ENCODE data around the gene GREB1L.
"Not testable (repeated sequence)": the region's sequence is repeated elsewhere in the genome, so short reads cannot be mapped to it uniquely, and the experiment has no call there.

The GREB1L gene

DNA sequence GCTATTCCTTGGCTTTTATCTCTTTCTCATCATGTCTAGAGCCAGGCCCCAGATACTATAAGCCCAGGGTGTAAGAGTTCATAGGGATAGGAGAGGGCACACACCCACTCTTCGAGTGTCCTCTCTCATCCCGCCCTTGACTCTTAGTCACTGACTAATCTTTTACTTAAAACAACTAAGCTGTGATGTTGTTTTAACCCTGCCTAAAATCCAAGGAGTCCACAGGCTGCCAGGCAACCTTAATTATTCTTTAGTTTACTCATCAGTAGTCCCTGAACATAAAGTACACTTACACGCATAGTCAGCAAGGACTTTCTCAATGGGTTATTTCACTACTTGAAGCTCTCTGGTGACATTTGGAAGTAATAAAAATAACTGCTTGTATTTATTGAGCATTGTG lies 28.4 kb downstream of the GREB1L start:
- TF ChIP-seq, protein P1, sequence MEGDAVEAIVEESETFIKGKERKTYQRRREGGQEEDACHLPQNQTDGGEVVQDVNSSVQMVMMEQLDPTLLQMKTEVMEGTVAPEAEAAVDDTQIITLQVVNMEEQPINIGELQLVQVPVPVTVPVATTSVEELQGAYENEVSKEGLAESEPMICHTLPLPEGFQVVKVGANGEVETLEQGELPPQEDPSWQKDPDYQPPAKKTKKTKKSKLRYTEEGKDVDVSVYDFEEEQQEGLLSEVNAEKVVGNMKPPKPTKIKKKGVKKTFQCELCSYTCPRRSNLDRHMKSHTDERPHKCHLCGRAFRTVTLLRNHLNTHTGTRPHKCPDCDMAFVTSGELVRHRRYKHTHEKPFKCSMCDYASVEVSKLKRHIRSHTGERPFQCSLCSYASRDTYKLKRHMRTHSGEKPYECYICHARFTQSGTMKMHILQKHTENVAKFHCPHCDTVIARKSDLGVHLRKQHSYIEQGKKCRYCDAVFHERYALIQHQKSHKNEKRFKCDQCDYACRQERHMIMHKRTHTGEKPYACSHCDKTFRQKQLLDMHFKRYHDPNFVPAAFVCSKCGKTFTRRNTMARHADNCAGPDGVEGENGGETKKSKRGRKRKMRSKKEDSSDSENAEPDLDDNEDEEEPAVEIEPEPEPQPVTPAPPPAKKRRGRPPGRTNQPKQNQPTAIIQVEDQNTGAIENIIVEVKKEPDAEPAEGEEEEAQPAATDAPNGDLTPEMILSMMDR (IDR thresholded peaks at IDR 0.05; ENCODE audit: low read depth, low read length), result no peak
- no peak overlapping the region for H3K4me3 ChIP-seq (replicated peaks in 1 of 2; ENCODE audit: low read depth in 2 of 2, low read length in 2 of 2)
- DNase-seq (ENCODE audit: low read depth in 2 of 2), result peak; percentile 20 to 91

DNA sequence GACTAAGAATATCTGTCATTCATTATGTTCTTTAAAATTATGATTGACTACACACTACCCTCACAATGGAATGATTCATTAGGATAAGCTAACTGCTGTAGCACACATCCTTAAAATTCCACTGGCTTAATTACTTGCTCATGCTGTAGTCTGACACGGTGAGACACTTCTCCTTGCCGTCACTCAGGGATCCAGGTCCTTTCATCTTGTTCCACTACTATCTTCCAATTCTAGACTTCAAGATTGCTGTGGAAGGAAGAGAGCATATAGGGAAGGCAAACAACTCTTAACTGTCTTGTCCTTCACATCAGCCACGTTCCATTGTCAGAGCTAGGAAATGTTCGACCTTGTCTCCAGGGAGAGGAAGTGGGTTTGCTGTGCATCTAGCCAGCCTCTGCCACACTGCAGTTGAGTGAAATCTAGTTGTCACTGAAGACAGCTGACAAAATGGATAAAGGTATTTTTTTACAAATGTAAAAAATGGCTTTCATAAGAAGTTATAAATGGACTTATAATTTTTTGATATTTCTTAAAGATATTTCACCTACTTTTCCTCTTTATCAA lies 30.1 kb downstream of the GREB1L start:
- no peak overlapping the region for H3K4me3 ChIP-seq (replicated peaks in 1 of 2; ENCODE audit: low read depth in 2 of 2, low read length in 2 of 2)
- TF ChIP-seq, protein P1 (IDR thresholded peaks at IDR 0.05; ENCODE audit: low read depth, low read length), result no peak
- DNase-seq (ENCODE audit: low read depth in 2 of 2), result peak in 1 of 2 donors; percentile 30

DNA sequence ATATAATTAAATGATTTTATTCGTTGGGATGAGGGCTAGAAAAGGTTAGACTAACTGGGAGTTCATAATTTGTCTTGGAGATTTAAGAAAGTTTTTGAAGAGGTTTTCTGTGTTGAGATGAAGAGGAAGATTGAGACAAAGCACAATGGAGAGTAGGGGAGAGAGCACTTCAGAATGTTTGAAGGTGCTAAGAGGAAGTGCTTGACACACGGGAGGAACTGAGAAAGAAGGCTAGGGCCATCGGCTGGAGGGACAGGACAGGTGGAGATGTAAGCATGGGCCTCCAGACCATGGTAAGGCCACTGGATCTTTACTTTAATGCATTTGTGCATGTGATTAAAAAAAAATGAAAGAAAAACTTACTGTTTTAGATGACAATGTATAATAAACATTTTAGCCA lies 31.5 kb downstream of the GREB1L start:
- TF ChIP-seq, protein P1 (IDR thresholded peaks at IDR 0.05; ENCODE audit: low read depth, low read length), result no peak
- no peak for DNase-seq (ENCODE audit: low read depth in 2 of 2)
- no peak overlapping the region for H3K4me3 ChIP-seq (replicated peaks in 1 of 2; ENCODE audit: low read depth in 2 of 2, low read length in 2 of 2)

DNA sequence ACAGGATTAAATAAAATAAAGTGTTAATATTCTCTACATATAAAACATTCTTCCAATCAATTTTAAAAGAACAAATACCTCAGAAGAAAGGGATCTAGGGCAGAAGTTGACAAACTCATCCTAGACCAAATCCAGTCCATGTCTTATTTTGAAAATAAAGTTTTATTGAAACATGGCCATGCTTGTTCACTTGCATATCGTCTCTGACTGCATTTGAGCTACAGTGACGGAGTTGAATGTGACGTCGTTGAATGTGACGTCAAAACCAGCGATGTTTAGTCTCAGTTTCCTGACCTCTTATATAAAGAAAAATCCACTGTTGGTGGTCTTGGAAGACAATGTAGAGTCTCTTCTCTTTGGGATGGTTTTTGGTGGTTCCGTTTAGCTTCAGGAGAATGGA lies 33.6 kb downstream of the GREB1L start:
- TF ChIP-seq, protein P1 (IDR thresholded peaks at IDR 0.05; ENCODE audit: low read depth, low read length), result no peak
- DNase-seq (ENCODE audit: low read depth in 2 of 2), result no peak
- H3K4me3 ChIP-seq (replicated peaks in 1 of 2; ENCODE audit: low read depth in 2 of 2, low read length in 2 of 2), result no peak overlapping the region

DNA sequence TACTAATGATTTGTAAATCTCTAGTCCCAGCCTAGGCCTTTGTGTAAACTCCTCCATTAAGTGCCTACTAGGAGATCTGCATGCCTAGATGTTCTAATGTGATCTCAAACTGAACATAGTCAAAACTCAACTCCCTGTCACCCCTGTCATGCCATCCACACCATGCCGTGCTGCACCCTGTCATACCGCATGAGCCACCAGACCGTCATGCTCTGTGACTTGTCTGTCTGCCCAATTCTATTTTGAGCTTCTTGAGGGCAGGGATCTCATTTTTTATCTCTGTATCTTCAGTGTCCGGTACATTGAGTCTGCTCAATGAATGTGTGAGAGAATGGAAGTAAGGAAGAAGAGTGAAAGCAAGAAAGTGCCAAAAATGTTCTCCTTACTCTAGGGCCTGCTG lies 35.5 kb downstream of the GREB1L start:
- TF ChIP-seq, protein P1 (IDR thresholded peaks at IDR 0.05; ENCODE audit: low read depth, low read length), result no peak
- H3K4me3 ChIP-seq (replicated peaks in 1 of 2; ENCODE audit: low read depth in 2 of 2, low read length in 2 of 2), result no peak overlapping the region
- no peak for DNase-seq (ENCODE audit: low read depth in 2 of 2)

DNA sequence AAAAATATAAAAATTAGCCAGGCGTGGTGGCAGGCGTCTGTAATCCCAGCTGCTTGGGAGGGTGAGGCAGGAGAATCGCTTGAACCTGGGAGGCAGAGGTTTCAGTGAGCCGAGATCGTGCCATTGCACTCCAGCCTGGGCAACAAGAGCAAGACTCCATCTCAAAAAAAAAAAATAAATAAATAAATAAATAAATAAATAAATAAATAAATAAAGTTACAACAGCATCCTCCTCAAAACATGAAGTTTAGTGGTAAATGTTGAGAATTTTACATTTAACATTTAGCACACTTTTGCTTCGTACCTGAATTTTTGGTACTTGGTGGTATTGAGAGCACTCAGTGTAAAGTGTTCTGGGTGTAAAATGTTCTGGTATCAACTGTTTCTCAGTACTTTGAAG lies 36.2 kb downstream of the GREB1L start:
- H3K4me3 ChIP-seq (replicated peaks in 1 of 2; ENCODE audit: low read depth in 2 of 2, low read length in 2 of 2); DNase-seq (ENCODE audit: low read depth in 2 of 2): not testable (repeated sequence)

DNA sequence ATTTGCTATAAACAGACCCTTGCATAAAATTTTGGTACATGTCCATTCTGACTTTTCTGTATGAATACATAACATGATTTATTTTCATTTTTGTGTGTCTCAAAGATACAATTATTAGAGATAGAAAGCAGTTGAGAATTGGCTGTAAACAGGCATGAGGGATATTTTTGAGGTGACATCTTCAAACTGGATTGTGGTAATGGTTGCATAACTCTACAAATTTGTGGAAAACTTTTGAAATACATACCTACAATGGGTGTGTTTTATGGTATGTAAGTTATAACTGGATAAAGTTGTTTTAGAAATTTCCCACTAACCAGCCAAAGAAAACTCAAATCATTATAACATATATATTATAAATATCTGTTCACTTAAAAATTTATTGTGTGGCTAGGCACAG lies 39.6 kb downstream of the GREB1L start:
- no peak overlapping the region for H3K4me3 ChIP-seq (replicated peaks in 1 of 2; ENCODE audit: low read depth in 2 of 2, low read length in 2 of 2)
- peak in 1 of 2 donors; percentile 23 for DNase-seq (ENCODE audit: low read depth in 2 of 2)
- TF ChIP-seq, protein P1 (IDR thresholded peaks at IDR 0.05; ENCODE audit: low read depth, low read length), result no peak
